Mammary epithelial cell (primary cell): ENCODE results near the gene CD300LB.
"Not testable (repeated sequence)": the region's sequence is repeated elsewhere in the genome, so short reads cannot be mapped to it uniquely, and the experiment has no call there.

Source experiments
- CTCF ChIP-seq, 2 donors: IDR thresholded peaks in 1 of 2; conservative IDR thresholded peaks in 1 of 2; 2 replicates each; pipeline ENCODE4 v1.5.1; 2011 to 2012; ENCODE audit warnings: inconsistent platforms in 2 of 2, low read length in 2 of 2, mild to moderate bottlenecking in 2 of 2, control low read depth in 1 of 2, low read depth in 1 of 2; ENCODE audit not compliant: insufficient read depth in 1 of 2; ENCODE audit errors: extremely low read depth in 1 of 2
- EZH2 ChIP-seq: IDR thresholded peaks from 2 replicates; pipeline ENCODE4 v1.6.1; 2012; ENCODE audit warnings: low read length, inconsistent platforms, borderline replicate concordance

- TF ChIP-seq CTCF (conservative IDR thresholded peaks at IDR 0.05 in 1 of 2, IDR thresholded peaks at IDR 0.05 in 1 of 2; ENCODE audit: extremely low read depth in 1 of 2, insufficient read depth in 1 of 2, low read depth in 1 of 2, low read length in 2 of 2); EZH2: not testable (repeated sequence)
Measured at GRCh38 chr17:74558402-74558801, 27.1 kb upstream of the CD300LB start.
